CD4-positive, alpha-beta T cell treated with Interleukin-1 beta for 1 hour (primary cell): ENCODE results near the gene ASCL4.
"Not testable (repeated sequence)": the region's sequence is repeated elsewhere in the genome, so short reads cannot be mapped to it uniquely, and the experiment has no call there.

Source experiments
- DNase-seq, 2 donors: peaks; one replicate each; pipeline ENCODE4 v3.0.0-alpha.2; 2020 to 2022

The ASCL4 gene

GRCh38 chr12:107774349-107775029 lies at the start of gene ASCL4:
ASCL4 (plus strand) TSS chr12:107774704; CDS start chr12:107775219, 515 bp downstream.
- no peak for DNase-seq

- not testable (repeated sequence) for DNase-seq
Measured at GRCh38 chr12:107727327-107727726, 47.2 kb upstream of the ASCL4 start.

DNA sequence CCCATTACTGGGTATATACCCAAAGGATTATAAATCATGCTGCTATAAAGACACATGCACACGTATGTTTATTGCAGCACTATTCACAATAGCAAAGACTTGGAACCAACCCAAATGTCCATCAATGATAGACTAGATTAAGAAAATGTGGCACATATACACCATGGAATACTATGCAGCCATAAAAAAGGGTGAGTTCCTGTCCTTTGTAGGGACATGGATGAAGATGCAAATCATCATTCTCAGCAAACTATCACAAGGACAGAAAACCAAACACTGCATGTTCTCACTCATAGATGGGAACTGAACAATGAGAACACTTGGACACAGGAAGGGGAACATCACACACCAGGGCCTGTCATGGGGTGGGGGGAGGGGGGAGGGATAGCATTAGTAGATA lies 46.8 kb upstream of the ASCL4 start:
- DNase-seq = not testable (repeated sequence)

DNA sequence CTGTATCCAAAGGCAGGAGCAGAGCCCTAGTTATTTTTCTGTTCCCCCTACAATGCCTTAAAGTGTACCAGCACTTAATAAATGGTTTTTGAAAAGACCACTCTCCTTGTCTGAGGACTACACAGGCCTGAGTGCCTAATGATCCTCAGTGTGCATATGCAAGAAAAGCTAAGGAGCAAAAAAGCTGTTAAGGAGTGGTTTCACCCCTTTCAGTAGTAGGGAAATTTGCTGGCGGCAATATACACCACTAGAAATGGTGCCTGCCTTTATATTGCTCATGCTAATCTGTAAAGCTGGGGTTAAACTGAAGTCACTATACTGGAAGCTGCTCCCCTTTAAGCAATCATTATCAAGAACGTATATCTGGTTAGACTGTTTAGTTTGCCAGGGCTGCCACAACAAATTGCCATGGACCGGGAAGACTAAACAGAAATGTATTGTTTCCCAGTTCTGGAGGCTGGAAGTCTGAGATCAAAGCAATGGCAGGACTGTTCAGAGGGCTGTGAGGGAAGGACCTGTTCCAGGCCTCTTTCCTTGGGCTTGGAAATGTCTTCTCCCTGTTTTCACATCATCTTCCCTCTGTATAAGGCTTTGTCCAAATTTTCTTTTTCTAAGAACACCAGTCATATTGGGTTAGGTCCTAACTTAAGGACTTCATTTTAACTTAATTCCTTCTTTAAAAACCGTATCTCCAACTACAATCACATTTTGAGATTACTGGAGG lies 43.7 kb upstream of the ASCL4 start:
- no peak for DNase-seq

GRCh38 chr12:107731366-107731765 lies 43.1 kb upstream of the ASCL4 start:
- DNase-seq = peak in 1 of 2 donors; percentile 54

- DNase-seq = no peak
Measured at GRCh38 chr12:107732365-107732764, 42.1 kb upstream of the ASCL4 start.

GRCh38 chr12:107734139-107734538 lies 40.4 kb upstream of the ASCL4 start:
- no peak for DNase-seq

DNA sequence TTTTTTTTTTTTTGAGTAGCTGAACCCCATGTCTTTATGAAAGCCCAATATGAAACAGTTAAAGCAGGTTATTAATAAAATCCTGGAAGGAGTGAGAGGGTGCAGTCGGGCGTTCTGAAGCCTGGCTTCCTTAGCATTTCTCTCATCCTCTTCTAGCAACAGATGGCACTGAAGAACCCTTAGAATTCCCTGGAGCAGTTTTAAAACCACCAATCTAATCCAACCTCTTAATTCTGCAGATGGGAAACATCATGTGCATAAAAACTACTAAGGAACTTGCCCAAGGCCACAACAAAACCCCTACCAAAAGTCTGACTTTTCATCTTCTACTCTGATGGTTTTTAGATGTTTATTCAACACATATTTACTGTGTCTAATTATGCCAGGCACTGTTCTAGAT lies 38.7 kb upstream of the ASCL4 start:
- DNase-seq = no peak

DNA sequence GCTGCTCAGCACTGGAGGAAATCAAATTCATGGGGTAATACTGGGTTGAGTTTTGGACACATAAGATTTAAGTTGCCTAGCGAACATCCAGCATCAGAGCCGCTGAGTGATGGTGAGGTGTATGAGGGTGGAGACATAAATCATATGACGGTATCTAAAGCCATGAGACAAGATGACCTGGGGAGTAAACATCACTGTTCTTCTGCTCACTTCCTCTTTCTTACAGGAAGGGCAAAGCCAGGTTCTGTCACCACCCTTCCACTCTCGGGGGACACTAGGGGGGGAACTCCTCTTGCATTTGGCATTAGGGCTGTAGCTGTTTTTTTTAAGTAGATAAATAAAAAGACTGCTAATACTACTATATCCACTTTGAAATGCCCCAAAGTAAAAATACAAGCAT lies 37.6 kb upstream of the ASCL4 start:
- peak in 1 of 2 donors; percentile 80 for DNase-seq

GRCh38 chr12:107748472-107748871 lies 26.0 kb upstream of the ASCL4 start:
- DNase-seq = no peak

- no peak for DNase-seq
Measured at GRCh38 chr12:107749083-107749482, 25.4 kb upstream of the ASCL4 start.

DNA sequence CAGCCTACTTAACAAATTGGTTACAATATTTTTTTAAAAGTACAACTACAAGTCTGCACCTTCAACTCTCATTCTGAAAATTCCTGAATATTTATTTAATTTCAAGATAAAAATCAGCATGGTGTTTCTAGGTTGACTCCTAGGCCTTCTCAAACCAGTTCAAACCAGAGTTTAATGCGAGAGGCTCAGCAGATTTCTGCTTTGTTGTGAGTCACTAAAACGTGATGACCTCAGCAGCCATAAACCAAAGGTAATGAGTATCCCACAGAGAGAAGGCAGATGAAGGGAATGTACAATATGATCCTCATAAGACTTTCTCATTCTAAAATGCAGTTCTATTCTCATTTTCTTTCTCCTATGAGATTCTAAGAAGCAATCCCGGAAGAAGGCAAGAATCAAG lies 15.1 kb upstream of the ASCL4 start:
- DNase-seq = peak in 1 of 2 donors; percentile 23

DNA sequence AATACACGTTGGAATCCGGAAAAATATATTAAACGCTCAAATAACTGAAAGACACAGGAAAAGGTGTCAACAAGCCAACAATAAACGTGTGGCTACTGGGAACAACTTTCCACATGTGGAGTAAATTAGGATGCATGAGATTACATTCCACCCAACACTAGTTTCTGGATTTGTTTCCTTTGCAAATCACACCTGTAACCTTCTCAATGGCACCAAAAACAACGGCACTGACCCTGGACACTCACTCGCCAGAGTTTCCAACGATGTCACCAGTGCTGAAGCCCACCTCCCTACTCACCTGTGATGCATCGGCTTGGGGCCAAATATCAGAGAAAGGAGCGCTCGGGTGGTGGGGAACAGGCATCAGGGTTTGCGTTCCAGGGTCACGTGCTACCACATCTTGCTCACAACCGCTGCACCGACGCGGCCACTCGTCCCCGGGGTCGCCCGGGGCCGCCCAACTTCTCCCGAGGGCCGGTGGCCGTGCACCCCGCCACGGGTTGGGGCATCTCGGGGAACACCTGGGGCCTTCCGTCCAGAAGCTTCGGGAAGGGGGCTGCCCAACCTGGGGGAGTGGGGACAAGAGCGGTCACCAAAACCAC lies 14.2 kb upstream of the ASCL4 start:
- peak; percentile 17 to 25 for DNase-seq

DNA sequence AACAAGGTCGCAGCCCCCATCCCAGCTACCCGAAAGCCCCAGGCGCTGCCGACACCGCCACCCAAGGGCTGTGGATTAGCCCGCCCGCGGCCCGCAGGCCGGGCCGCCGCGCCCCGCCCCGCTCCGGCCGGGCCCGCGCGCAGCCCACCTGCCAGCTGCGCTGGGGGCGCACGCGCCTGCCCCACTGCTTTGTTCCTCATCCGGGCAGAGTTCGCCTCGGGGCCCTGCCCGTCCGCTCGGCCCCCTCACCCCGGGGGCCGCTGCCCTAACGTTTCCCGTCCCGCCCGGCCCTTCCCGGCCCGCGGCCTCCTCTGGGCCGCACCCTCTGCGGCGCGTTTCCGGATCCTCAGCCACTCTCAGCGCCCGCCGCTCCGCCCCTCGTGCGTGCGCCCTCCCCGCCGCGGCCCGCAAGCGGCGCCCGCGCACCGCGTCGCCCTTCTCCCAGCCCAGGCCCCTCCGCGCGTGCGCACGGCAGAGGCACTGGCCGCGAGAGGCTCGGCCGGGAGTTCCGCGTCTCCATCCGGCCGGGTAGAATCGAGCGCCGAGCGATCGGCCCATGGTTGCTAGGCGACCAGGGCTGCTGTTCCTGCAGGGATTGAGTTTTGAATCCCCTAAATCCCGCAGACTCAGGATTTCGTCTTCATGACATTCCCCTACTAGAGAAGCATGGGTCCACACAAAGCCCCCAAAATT lies 13.5 kb upstream of the ASCL4 start, which contains the start of gene PRDM4:
Gene PRDM4 (minus strand): TSS at position 329 of the 693 bp plus-strand sequence. CDS start 622 bp downstream, outside the sequence.
- peak; percentile 93 to 95 for DNase-seq

GRCh38 chr12:107761502-107761904 lies 13.0 kb upstream of the ASCL4 start:
- DNase-seq = no peak

- DNase-seq = no peak
Measured at GRCh38 chr12:107762874-107763273, 11.6 kb upstream of the ASCL4 start.

- no peak for DNase-seq
Measured at GRCh38 chr12:107764626-107765025, 9.9 kb upstream of the ASCL4 start.

- DNase-seq = no peak
Measured at GRCh38 chr12:107765316-107765715, 9.2 kb upstream of the ASCL4 start.

GRCh38 chr12:107767466-107767865 lies 7.0 kb upstream of the ASCL4 start:
- DNase-seq = no peak

DNA sequence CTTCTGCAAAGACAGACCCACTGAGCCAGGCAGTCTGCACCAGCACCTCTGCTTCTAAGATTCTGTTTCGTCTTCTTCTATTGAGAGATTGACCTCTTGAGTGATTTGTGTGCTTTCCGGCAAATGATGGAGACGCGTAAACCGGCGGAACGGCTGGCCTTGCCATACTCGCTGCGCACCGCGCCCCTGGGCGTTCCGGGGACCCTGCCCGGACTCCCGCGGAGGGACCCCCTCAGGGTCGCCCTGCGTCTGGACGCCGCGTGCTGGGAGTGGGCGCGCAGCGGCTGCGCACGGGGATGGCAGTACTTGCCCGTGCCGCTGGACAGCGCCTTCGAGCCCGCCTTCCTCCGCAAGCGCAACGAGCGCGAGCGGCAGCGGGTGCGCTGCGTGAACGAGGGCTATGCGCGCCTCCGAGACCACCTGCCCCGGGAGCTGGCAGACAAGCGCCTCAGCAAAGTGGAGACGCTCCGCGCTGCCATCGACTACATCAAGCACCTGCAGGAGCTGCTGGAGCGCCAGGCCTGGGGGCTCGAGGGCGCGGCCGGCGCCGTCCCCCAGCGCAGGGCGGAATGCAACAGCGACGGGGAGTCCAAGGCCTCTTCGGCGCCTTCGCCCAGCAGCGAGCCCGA lies 703 bp downstream of the ASCL4 start:
- peak in 1 of 2 donors; percentile 3 for DNase-seq

DNA sequence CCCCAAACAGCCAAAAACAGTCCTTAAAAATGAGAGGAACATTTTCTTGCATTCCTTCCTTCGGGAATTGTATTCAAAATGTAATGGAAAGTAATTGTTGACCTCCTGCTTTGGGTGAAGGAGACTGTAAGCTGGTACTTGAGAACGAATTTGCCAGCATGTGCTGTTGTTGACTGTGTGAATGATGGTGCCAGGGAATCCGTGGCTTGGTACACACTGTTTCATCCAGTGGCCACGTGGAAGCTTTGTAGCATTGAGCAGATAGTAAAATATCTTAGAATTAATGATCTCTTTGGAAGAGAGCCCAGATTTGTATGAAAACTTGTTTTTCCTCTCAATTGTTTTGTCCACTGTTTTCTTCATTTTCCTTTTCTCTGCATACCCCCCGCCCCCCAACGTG lies 1.7 kb downstream of the ASCL4 start:
- DNase-seq = no peak

- no peak for DNase-seq
Measured at GRCh38 chr12:107778383-107779025, 4.0 kb downstream of the ASCL4 start.
